HG03432 (cell line): ENCODE data around the gene PFN2.
"Not testable (repeated sequence)": the region's sequence is repeated elsewhere in the genome, so short reads cannot be mapped to it uniquely, and the experiment has no call there.

Experiments
- ATAC-seq: cut with Tn5 transposase; IDR thresholded peaks from one replicate; pipeline ENCODE4 v1.9.1; 2021; ENCODE audit warnings: mild to moderate bottlenecking, moderate library complexity; ENCODE audit not compliant: unreplicated experiment

Gene PFN2

DNA sequence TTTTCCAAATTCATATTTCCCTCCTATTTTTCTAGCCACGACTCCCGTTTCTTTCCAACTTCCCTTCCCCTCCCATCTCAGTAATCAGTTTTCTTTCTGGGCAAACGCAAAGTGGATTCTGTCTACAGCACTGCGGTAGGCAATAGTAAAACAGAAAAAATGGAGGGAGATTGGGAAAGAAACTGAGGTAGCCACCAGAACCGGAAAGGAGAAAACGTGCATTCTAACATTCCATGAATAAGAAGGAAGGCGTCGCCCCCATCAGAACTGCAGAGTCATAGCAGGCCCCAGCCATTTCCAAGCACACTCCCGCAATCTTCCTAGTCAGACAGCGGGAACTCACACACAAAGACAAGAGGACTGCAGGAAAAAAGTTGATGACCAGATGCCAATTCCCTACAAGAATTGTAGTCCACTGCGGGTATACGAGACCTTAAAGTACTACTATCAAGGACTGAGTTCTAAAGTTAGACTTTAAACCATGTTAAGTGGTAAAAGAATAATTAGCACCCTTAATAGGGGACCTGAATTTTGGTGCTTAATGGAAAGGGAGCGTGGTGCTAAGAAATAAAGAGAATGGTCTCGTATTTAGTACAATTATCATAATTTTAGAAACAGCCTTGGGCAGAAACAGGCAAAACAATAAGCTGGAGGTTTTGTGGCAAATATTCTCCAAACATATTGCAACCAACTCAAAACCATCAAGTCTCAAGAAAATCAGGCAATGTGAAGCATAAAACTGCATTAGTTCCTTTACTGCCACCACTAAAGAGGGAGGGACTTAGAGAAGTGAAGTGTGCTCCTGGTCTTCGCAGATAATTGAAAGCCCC is 1.4 kb downstream of the PFN2 start:
- ATAC-seq = no peak

DNA sequence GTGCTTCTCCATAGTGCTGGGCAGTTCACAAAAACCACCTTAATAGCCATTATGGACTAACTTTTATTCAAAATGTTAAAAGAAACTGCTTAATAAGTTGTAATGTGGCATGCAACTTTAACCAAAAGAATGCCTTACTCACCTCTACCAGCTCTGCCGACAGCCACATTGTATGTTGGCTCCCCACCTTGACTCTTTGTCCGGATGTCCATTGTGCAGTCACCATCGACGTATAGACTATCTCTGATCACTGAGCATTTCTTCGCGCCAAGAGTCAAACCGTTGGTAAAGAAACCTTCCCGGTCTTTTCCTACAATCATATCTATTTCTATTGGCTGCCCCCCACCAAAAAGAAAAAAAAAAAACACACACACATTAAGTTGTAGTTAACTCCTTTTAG is 2.5 kb downstream of the PFN2 start:
- no peak for ATAC-seq

DNA sequence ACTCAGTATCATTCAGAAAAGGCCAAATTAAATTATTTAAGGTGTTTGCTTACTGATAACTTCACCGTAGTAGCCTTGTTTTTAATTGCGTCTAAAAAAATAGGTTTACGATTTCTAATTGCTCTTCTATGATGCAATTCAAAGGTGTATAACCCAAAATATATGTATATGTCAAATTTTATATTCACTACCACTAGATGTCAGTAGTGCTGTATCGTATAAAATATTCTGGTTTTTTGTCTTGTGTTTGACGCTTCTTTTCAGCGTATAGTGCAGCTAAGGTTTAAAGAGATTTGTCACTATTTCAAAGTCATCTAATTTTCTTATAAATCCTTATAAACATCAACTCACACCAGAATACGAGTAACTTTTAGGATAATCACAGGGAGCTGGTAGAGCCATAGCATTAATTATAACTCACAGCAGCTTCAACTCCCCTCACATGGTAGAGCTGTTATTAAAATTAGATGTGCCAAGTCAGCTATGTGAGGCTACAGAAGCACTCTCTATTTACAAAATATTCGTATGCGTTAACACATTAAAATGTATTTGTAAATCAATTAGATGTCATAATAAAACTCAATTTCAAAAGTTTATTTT is 3.5 kb downstream of the PFN2 start:
- no peak for ATAC-seq

DNA sequence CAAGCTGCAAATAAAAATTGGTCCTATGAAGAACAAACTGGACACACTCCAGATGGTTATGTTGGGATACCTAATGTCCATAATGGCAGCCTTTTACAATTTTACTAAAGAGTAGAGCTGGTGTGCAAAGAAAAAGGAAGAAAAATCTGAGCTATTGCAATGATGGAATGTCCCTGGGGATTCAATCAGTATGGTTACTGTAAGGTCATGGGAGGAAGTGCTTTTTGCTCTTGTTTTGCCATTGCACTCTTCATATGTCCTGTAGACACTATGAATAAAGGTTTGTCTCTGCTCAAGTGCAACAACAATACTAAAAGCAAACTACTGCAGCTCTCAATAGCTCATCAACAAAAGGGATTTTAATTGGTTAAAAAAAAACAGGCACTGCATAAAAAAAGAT is 5.4 kb downstream of the PFN2 start:
- ATAC-seq = no peak

DNA sequence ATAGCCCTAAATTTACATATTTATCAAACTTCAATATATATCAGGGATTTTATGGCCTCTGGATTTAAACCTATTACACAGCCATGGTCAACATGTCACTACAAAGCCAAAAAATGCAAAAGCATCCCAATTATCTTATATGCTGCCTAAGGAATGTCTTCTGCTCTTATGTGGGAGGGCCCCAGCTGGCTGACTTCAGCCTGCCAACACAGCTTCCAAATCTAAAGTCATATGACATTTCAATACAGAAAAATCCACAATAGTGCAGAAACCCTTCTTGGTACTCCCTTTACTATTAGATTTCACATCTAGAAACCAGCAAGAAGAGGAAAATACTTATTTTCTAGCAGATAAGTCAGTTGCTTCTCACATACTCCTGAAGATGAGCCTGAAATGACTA is 6.4 kb downstream of the PFN2 start:
- no peak for ATAC-seq

DNA sequence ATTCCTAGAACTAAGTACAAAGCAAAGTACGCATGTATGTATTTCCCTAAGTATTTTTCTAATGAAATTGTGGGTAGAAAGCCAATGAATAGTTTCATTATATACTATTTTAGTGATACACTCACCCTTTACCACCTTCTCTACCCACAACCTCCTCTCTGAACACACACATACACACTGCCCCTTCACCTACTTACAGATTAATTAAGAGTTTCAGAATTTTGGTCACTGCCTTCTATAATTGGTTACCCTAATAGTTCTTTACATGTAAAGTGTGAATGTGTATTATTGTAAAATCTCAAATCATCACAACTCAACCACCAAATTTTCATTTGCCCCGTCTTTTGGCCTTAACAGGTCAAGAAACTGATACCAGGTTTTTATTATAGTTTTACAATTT is 7.2 kb downstream of the PFN2 start:
- no peak for ATAC-seq

DNA sequence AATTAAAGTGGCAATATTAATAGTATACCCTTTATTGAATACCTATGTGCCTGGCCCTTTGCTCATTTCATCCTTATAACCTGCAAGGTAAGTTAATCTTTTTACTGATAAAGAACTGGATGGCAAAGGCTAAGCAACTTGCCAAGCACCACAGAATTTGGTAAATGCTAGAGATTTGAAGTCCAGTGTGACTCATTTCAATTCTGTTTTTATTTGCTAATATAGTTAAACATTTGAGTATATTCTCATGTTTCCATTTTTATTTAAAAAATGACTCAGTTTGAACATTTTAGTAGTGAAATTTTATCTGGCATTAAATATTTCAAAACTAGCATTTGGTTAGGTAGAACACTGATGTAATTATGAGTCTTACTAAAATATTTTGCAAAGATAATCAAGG is 11.3 kb downstream of the PFN2 start:
- ATAC-seq = no peak

DNA sequence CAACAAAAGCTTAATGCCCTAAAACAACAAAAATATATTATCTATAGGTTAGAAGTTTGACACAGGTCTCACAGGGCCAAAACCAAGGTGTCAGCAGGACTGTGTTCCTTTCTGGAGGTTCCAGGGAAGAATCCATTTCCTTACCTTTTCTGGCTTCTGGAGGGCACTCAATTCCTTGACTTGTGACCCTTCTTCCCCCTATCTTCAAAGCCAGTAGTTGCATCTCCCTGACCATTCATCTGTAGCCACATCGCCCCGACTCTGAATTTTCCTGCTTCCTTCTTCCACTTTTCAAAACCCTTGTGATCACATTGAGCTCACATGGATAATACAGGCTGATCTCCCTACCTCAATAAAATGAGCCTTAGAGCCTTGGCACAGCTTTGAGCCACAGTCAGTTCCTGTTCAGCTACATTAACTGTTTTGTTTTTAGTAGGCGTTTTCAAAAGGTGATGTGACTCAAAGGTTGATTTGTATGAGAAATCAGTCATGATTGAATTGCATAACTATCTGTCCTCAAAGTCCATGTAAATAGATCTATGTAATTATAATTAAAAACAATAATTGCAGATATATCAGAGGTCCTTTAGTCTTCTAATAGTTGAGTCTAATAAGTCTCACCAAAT is 12.4 kb downstream of the PFN2 start:
- ATAC-seq = no peak

DNA sequence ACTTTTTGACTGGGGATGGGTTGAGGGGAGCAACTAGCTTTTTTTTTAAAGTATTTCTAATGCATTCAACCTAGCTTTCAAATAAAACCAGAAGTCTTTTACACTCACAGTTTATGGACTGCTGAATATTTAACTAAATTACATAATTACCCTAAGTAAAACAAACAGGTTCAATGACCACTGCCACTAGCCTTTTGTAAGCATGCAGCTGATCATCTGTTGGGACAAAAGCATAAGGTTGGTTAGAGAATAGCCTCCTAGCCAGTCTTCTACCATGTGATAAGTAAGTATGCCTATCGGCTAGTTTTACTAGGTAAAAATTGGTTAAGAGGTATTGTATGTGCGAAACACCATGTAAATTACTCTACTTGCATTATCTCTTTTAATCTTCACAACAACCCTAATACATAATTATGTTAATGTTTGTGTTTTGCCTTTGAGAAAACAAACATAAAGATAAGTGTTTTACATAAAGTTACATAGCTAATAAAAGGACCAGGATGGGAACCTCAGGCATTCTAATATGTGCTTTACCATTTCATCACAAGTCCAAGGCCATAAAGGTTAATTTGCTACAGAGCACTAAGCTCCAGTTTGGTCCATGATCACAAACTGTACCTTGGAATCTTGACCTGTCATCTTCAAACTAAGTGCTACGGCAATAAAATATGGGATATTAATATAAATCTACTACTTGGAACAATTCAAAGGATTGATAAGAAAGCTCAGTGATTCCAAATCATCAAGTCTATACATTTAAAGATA is 13.2 kb downstream of the PFN2 start:
- no peak for ATAC-seq

DNA sequence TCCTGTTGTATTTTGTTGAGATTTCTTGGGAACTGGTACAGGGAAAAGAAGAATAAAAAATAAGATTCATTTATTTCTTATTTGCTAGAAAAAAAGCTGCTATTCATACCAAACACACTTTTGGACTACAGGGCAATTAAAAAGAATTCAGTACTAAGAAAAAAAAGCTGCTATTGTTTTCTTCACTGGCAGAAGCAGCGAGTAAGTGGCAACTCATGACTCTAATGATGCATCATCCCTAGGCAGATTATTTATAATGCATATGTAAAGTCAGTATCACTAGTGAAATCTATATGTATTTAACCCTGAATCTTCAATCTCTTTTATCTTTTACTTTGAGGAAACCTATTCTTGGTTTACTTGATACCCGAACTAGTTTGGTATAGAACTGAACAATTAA is 15.2 kb downstream of the PFN2 start:
- ATAC-seq = no peak

DNA sequence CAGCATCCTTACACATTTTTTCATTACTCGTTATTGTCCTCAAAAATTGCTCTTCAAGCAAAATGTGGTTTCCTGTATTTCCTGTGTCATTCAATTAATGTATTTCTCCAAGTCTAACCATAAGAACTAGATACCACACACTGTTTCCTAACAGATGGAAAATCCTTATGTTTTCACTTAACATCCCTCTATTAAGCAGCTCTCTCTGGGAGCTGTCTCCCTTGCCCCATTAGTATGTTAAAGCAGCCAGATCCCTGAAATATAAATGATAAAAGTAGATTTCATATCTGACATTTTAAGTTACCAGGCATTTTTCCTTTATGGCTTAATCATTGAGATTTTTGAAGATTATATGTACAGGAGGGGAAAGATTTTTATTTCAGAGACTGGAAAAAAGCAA is 15.9 kb downstream of the PFN2 start:
- ATAC-seq = no peak

DNA sequence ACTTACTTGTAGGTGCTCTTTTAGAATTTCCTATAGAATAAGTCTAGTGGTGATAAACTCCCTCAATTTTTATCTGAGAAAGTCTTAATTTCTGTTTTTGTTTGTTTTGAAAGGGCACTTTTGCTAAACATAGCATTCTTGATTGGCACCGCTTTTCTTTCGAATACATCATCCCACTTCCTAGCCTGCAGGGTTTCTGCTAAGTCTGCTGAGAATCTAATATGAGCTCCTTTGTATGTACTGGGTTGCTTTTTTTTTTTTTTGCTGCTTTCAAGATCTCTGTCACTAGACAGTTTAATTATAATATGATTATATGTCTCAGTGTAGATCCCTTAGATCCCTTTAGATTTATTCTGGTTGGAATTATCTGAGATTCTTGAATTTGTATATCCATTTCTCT is 21.5 kb downstream of the PFN2 start:
- ATAC-seq = no peak

DNA sequence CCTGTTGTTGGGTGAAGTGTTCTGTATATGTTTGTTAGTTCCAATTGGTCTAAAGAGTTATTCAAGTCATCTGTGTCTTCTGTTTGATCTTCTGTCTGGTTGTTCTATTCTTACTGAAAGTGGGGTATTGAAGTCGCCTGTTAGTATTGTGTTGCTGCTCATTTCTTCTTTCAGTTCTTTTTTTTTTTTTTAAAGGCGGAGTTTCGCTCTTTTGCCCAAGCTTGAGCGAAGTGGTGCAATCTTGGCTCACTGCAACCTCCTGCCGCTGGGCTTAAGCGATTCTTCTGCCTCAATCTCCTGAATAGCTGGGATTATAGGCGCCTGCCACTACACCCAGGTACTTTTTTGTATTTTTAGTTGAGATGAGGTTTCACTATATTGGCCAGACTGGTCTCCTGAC is 23.5 kb downstream of the PFN2 start:
- ATAC-seq = no peak

DNA sequence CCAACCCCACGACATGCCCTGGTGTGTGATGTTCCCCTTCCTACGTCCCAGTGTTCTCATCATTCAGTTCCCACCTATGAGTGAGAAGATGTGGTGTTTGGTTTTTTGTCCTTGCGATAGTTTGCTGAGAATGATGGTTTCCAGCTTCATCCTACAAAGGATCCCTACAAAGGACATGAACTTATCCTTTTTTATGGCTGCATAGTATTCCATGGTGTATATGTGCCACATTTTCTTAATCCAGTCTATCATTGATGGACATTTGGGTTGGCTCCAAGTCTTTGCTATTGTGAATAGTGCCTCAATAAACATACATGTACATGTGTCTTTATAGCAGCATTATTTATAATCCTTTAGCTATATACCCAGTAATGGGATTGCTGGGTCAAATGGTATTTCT is 26.7 kb downstream of the PFN2 start:
- not testable (repeated sequence) for ATAC-seq

DNA sequence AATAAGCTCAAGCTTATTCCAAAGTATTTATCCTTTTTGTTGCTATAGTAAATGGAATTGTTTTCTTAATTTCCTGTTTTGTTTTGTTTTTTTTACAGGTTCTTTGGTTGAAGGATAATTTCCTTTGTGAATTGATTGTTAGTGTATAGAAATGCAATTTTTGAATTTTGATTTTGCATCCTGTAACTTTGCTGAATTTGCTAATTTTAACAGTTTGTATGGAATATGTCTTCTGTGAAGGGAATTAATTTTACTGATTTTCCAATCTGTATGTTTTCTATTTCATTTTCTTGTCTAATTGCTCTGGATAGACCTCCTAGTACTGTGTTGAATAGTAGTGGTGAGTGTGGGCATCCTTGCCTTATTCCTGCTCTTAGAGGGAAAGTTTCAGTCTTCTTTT is 28.3 kb downstream of the PFN2 start:
- no peak for ATAC-seq

DNA sequence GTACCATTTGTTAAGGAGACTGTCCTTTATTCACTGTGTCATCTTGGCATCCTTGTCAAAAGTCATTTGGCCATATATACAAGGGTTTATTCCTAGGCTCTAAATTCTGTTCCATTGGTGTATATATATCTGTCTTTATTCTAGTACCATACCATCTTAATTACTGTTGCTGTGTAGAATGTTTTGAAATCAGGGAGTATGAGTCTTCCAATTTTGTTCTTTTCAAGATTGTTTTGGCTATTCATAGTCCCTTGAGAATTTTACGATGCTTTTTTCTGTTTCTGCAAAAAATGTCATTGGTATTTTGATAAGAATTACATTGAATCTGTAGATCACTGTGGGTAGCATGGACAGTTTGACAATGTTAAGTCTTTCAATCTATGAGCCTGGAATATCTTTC is 28.7 kb downstream of the PFN2 start:
- ATAC-seq = no peak

DNA sequence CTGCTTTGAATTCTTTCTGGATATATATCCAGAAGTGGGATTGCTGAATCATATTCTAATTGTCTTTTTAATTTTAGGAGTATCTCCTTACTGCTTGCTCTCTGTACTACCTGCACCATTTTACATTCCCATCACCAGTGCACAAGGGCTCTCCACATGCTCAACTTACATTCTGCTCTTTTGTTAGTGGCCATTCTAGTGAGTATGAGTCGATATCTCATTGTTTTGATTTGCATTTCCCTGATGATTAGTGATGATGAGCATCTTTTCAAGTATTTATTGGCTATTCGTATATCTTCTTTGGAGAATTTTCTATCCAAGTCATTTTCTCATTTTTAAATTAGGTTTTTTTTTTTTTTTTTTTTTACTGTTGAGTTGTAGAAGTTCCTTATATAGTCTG is 29.5 kb downstream of the PFN2 start:
- ATAC-seq = no peak

DNA sequence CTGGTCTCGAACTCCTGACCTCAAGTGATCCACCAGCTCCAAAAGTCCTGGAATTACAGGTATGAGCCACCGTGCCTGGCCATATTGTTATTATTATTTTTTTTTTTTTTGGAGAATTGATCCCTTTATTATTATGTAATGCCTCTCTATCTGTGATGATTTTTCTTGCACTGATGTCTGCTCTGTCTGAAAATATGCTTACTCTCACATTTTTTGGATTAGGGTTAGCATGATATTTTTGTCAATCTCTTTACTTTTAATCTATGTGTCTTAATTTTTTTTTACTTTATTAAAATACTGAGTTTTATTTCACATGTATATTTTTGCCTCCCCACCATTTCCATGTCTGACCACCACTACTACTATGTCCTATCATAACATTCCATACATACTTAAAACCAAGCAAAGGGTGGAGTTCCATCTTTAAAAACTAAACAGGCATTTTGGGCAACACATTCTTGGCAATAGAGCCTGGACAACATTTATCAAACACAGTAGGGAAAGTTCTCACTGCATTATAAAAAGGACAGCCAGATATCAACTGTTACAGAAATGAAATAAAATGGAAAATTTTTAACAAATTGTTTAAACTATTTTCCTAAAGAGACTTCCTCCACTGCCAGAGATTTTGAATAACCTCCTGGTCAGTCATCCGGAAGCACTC is 32.2 kb downstream of the PFN2 start:
- not testable (repeated sequence) for ATAC-seq

DNA sequence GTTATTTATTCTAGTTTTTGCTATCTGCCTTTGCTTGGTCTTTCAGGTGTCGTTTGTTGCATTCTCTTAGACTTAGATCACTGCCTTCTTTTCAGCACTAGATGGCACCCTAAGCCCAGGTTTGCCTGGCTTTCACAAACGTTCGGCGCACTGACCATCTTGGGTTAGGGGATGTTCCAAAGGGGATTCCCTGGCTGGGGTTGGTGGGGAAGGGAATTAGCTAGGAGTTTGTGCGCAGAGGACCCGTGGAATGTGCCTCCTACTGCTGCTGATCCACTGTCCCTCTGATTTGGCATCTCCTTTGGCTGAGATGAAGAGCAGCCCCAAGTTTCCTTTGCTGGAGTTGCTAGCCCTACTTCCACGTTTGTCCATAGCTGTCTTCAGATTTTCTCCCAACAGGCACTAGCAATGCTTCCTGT is 33.9 kb downstream of the PFN2 start:
- ATAC-seq = peak; percentile 78

DNA sequence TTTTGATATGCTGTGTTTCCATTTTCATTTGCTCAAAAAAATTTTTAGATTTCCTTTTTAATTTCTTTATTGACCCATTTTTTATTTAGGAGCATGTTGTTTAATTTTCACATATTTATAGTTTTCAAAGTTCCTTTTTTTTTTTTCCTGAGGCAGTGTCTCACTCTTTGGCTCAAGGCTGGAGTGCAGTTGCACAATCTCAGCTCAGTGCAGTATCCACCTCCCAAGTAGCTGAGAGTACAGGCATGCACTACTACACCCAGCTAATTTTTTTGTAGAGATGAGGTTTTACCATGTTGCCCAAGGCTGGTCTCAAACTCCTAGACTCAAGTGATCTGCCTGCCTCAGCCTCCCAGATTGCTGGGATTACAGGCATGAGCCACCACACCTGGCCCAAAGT is 36.2 kb downstream of the PFN2 start:
- no peak for ATAC-seq

DNA sequence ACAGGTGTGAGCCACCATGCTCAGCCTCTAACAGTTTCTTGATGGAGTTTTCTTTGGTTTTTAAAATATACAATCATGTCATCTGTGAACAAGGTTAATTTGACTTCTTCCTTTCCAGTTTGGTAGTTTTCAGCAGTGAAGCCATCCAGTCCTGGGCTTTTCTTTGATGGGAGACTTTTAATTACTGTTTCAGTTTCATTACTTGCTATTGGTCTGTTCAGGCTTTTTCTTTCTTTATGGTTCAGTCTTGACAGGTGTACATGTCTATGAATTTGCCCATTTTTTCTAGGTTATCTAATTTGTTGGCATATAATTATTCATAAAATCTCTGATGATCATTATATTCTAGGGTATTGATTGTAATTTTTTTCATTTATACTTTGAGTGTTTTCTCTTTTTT is 36.8 kb downstream of the PFN2 start:
- no peak for ATAC-seq
